ENCODE data around the gene UBXN2A. TPM values are rescaled to one million over a fixed set of nuclear protein-coding genes. Genes with fewer than 3 reads are reported as not detected.

Gene UBXN2A
- total RNA-seq, 1 experiment from 2014 or later = 19.7 TPM

- Histone ChIP-seq H3K27me3 (ENCODE audit: insufficient read depth, low read length) (no peaks in the 10 kb centered on the region), H3K23me2 (ENCODE audit: insufficient read length, low read depth, low read length, poor library complexity, severe bottlenecking) (no peaks in the 10 kb centered on the region), H2BK15ac (ENCODE audit: low read depth, low read length) (no peak overlapping the region), H2AFZ (ENCODE audit: low read length) (no peak overlapping the region), H3K9me3 (ENCODE audit: control insufficient read depth, low read depth, low read length) (no peaks in the 10 kb centered on the region), H2BK12ac (ENCODE audit: insufficient read length, low read depth, low read length) (no peak overlapping the region), H2AK5ac (ENCODE audit: insufficient read length, low read length) (no peak overlapping the region), H2BK5ac (ENCODE audit: insufficient read length, low read length) (no peak overlapping the region), H3K56ac (ENCODE audit: insufficient read length, low read depth, low read length) (no peak overlapping the region), H3K4me1 (ENCODE audit: insufficient read depth, low read length) (no peaks in the 10 kb centered on the region), H4K20me1 (ENCODE audit: control insufficient read depth, insufficient read depth, insufficient read length) (no peaks in the 10 kb centered on the region), H3K27ac (ENCODE audit: insufficient read length, low read depth, low read length) (no peak overlapping the region), H3K4ac (ENCODE audit: low read depth, low read length) (no peak overlapping the region), H2BK20ac (ENCODE audit: low read depth, low read length, poor library complexity, severe bottlenecking) (no peak overlapping the region), H3K18ac (ENCODE audit: insufficient read length, low read depth, low read length) (no peak overlapping the region), H3K9ac (ENCODE audit: extremely low read depth, insufficient read length, low read length) (no peak overlapping the region), H3T11ph (ENCODE audit: low read length) (no peak overlapping the region), H3K79me1 (ENCODE audit: insufficient read depth, low read depth, low read length, poor library complexity, severe bottlenecking) (no peaks in the 10 kb centered on the region), H4K91ac (ENCODE audit: insufficient read length, low read depth, low read length) (no peak overlapping the region), H3K14ac (ENCODE audit: insufficient read depth, low read length) (no peak overlapping the region), H3K79me2 (ENCODE audit: insufficient read depth, low read length) (peaks cover 2% of the 10 kb centered on the region; the same call in 1 of the 2 replicates), H2BK120ac (ENCODE audit: low read depth, low read length, poor library complexity, severe bottlenecking) (no peak overlapping the region), H4K8ac (replicated peaks; ENCODE audit: insufficient read length, low read depth, low read length) (no peak overlapping the region), H4K5ac (ENCODE audit: insufficient read length, low read depth, low read length) (no peak overlapping the region), H3K4me2 (ENCODE audit: insufficient read depth, insufficient read length, low read length) (no peak overlapping the region), H3K23ac (ENCODE audit: insufficient read length, low read depth, low read length) (no peak overlapping the region)
- no peak overlapping the region for H3K27ac Mint-ChIP-seq
- H3K27me3 Mint-ChIP-seq (ENCODE audit: low read depth) = no peaks in the 10 kb centered on the region
- peaks cover 9 to 10% of the 10 kb centered on the region in 2 experiments; a peak in 2 of 4 replicates for H3K4me1 Mint-ChIP-seq
- no peak for TF ChIP-seq CTCF (conservative IDR thresholded peaks at IDR 0.05)
- no peak for DNase-seq
- no CpG with 5 or more reads among the region's 2 CpGs for WGBS (ENCODE audit: extremely low coverage, insufficient read length, low lambda C conversion rate)
- H3K36me3 Mint-ChIP-seq (ENCODE audit: insufficient read depth in 1 of 3, low read depth in 3 of 3) = peaks cover 0 to 4% (median 0%) of the 10 kb centered on the region in 3 experiments; a peak in 2 of 7 replicates
- H3K9me3 Mint-ChIP-seq = peaks cover 0 to 2% of the 10 kb centered on the region in 2 experiments; a peak in 2 of 5 replicates
- no peak overlapping the region for H3K4me3 Mint-ChIP-seq
Measured at GRCh38 chr2:23904692-23905091, 35.6 kb upstream of the UBXN2A start.
